Esophagus squamous epithelium (tissue), 5 donors: ENCODE measurements around the gene MYO5A. TPM values are rescaled to one million over a fixed set of nuclear protein-coding genes. Genes with fewer than 3 reads are reported as not detected.

Source experiments
- DNase-seq: peaks from one replicate; lab custom pipeline; 2025; lab: John Stamatoyannopoulos, UW
- H3K27ac ChIP-seq, 4 donors: fragments of 200-600 bp; sonication (generic); one replicate each; pipeline ENCODE4 v1.5.1; 2016 to 2019; ENCODE audit warnings: mild to moderate bottlenecking in 1 of 4
- H3K27me3 ChIP-seq, 4 donors: fragments of 200-600 bp; sonication (generic); 1 replicate in 3 of 4; 2 replicates in 1 of 4; pipeline versions ENCODE4 v1.5.1 to v1.6.0; 2017 to 2021; ENCODE audit warnings: antibody characterized with exemption in 1 of 4
- H3K36me3 ChIP-seq, 3 donors: fragments of 200-600 bp; sonication (generic); one replicate each; pipeline ENCODE4 v1.5.1; 2016 to 2019
- H3K4me1 ChIP-seq, 3 donors: fragments of 200-600 bp; sonication (generic); one replicate each; pipeline ENCODE4 v1.5.1; 2017 to 2019
- H3K4me3 ChIP-seq, 4 donors: fragments of 200-600 bp; sonication (generic); 1 replicate in 3 of 4; 2 replicates in 1 of 4; pipeline ENCODE4 v1.5.1; 2016 to 2019; ENCODE audit warnings: mild to moderate bottlenecking in 2 of 4, moderate library complexity in 1 of 4
- H3K9me3 ChIP-seq, 3 donors: fragments of 200-600 bp; sonication (generic); one replicate each; pipeline ENCODE4 v1.5.1; 2016 to 2019
- CTCF ChIP-seq, 6 experiments: fragments of 450-650 bp in 4 of 6; fragments of 200-600 bp in 2 of 6; sonication (generic) in 2 of 6; IDR thresholded peaks; one replicate each; pipeline ENCODE4 v1.5.1; 2016 to 2019; ENCODE audit warnings: antibody characterized with exemption in 6 of 6, mild to moderate bottlenecking in 4 of 6, moderate library complexity in 4 of 6
- POLR2A ChIP-seq, 4 donors: fragments of 450-650 bp; IDR thresholded peaks; one replicate each; pipeline ENCODE4 v1.6.1; 2017; ENCODE audit warnings: antibody characterized with exemption in 4 of 4, mild to moderate bottlenecking in 4 of 4, moderate library complexity in 3 of 4
- WGBS, 2 donors: methylation state at CpG; one replicate each; pipeline ENCODE4 v1.1.5; 2018; 5-methylcytosine and 5-hydroxymethylcytosine counted together
- intact Hi-C: fragments of 100-400 bp; cut with DNase I; formaldehyde crosslinking; loops from one replicate; pipeline ENCODE4 v1.15.0; 2022
- total RNA-seq, 4 donors: library from RNA; depleted of rRNA; stranded (reverse); fragments of >200 nt; gene quantifications; one replicate each; pipeline ENCODE4 v1.1.0, GENCODE V29; 2016
- donor health status: DM: yes; HTN: yes; CAD: no.

The MYO5A gene
- total RNA-seq, 4 donors from 2014 or later, result 11.3 to 24.6 (median 22.3) TPM

DNA sequence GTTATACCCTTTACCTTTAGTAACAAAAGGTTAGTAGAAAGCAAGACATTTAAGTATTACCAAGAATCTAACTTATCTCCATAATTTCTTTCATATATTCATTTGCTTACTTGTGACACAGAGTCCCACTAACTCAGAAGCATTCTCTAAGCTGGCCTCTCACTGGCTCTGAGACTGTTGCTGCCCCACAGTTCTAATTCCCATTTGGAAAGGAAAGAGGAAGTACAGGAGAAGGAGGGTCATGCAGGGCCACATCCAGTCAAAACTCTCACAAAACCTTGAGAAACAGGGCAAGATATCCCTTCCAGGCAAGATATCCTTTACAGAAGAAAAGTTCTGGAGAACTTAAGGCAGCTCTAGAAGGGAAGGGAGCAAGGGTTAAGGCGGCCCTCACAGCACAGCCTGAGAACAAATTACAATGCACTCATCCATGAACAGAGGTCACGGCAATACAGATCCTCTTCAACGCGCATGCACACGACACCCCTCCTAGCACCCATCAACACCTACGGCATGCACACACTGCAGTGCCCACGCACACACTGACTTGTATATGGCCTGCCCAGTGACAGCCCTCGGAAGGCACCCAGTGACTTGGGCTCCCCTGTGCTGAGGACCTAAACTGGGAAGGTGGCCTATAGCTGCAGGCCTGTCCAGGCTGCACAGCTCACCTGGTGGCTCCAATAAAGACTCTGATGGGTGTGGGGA, 220.1 kb downstream of the MYO5A start:
- no peak for DNase-seq
- Histone ChIP-seq H3K27ac (no peak overlapping the region), H3K9me3 (no peaks in the 10 kb centered on the region), H3K4me3 (no peak overlapping the region), H3K4me1 (no peaks in the 10 kb centered on the region), H3K27me3 (no peaks in the 10 kb centered on the region), H3K36me3 (peaks cover 0 to 44% (median 2%) of the 10 kb centered on the region in 3 donors)
- TF ChIP-seq POLR2A (IDR thresholded peaks at IDR 0.05) (no peak), CTCF (IDR thresholded peaks at IDR 0.05) (no peak)
- intact Hi-C loops, result no loop called here
- WGBS, 2 donors, result 85 to 89% methylated on average over 7 to 8 of the region's 8 CpGs

GRCh38 chr15:52307847-52308246, 220.8 kb downstream of the MYO5A start:
- H3K9me3 ChIP-seq, result no peaks in the 10 kb centered on the region
- DNase-seq, result no peak
- TF ChIP-seq POLR2A (IDR thresholded peaks at IDR 0.05), result no peak
- no peak for TF ChIP-seq CTCF (IDR thresholded peaks at IDR 0.05)
- H3K27me3 ChIP-seq, result no peaks in the 10 kb centered on the region
- intact Hi-C loops, result no loop called here
- 89 to 94% methylated on average over 4 of the region's 4 CpGs for WGBS, 2 donors
- H3K4me3 ChIP-seq, result no peak overlapping the region
- peaks cover 0 to 37% (median 2%) of the 10 kb centered on the region in 3 donors for H3K36me3 ChIP-seq
- H3K27ac ChIP-seq, result no peak overlapping the region
- no peaks in the 10 kb centered on the region for H3K4me1 ChIP-seq

DNA sequence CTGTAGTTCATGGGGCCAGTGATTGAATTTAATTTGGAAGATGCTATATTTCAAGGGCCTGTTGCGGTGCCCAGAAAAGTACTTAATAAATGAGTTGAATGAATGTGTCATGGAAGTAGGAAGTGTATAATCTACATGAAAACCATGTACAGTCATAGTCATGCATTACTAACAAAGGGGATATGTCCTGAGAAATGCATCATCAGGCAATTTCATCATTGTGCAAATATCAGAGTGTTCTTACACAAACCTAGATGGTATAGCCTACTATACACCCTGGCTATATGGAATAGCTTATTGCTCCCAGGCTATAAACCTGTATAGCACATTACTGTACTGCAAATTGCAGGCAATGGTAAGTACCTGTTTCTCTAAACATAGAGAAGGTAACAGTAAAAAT, 222.4 kb downstream of the MYO5A start:
- intact Hi-C loops, result no loop called here
- Histone ChIP-seq H3K9me3 (no peaks in the 10 kb centered on the region), H3K27me3 (no peaks in the 10 kb centered on the region), H3K4me3 (no peak overlapping the region), H3K36me3 (peaks cover 0 to 25% (median 2%) of the 10 kb centered on the region in 3 donors), H3K4me1 (no peaks in the 10 kb centered on the region), H3K27ac (no peak overlapping the region)
- TF ChIP-seq CTCF (IDR thresholded peaks at IDR 0.05) (no peak), POLR2A (IDR thresholded peaks at IDR 0.05) (no peak)
- 52 to 67% methylated on average over 1 of the region's 1 CpG for WGBS, 2 donors
- DNase-seq, result no peak

GRCh38 chr15:52303093-52303772, 225.4 kb downstream of the MYO5A start:
- Histone ChIP-seq H3K27ac (no peak overlapping the region), H3K27me3 (no peaks in the 10 kb centered on the region), H3K4me1 (no peaks in the 10 kb centered on the region), H3K4me3 (no peak overlapping the region), H3K9me3 (no peaks in the 10 kb centered on the region), H3K36me3 (no peaks in the 10 kb centered on the region)
- 59 to 67% methylated on average over 3 of the region's 3 CpGs for WGBS, 2 donors
- intact Hi-C loops, result no loop called here
- no peak for TF ChIP-seq CTCF (IDR thresholded peaks at IDR 0.05)
- no peak for TF ChIP-seq POLR2A (IDR thresholded peaks at IDR 0.05)
- DNase-seq, result no peak

DNA sequence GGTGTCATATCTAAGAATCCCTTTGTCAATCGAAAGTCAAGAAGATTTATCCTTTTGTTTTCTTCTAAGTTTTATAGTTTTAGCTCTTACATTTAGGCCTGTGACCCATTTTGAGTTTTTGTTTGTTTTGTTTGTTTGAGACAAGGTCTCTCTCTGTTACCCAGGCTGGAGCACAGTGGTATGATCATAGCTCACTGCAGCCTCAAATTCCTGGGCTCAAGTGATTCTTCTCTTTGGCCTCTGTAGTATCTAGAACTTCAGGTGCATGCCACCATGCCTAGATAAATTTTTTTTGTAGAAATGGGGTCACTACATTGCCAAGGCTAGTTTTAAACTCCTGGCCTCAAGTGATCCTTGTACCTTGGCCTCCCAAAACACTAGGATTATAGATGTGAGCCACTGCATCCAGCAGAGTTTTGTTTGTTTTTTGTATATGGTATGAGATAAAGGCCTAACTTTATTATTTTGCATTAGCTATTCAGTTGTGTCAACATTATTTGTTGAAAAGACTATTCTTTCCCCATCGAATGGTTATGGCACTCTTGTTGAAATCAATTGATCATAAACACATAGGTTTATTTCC, 227.3 kb downstream of the MYO5A start:
- TF ChIP-seq CTCF (IDR thresholded peaks at IDR 0.05), result no peak
- TF ChIP-seq POLR2A (IDR thresholded peaks at IDR 0.05), result no peak
- H3K36me3 ChIP-seq, result no peaks in the 10 kb centered on the region
- no peaks in the 10 kb centered on the region for H3K4me1 ChIP-seq
- no peaks in the 10 kb centered on the region for H3K9me3 ChIP-seq
- H3K27ac ChIP-seq, result no peak overlapping the region
- 88 to 91% methylated on average over 2 of the region's 2 CpGs for whole genome bisulfite sequencing, 2 donors
- DNase-seq, result no peak
- intact Hi-C loops, result no loop called here
- no peak overlapping the region for H3K4me3 ChIP-seq
- H3K27me3 ChIP-seq, result peaks cover 0 to 2% (median 0%) of the 10 kb centered on the region in 4 donors
